SK-N-SH (cell line): ENCODE data around the gene AP1B1.

Experiments used
- CTCF ChIP-seq: fragments of 200-600 bp; sonication (generic); IDR thresholded peaks from 2 replicates; pipeline ENCODE4 v1.6.1; 2017; ENCODE audit warnings: antibody characterized with exemption, mild to moderate bottlenecking, moderate library complexity
- ELF1 ChIP-seq: IDR thresholded peaks from 2 replicates; pipeline ENCODE4 v1.4.0; 2012
- EP300 ChIP-seq, 2 experiments: IDR thresholded peaks; 2 replicates each; pipeline versions ENCODE4 v1.4.0 to v1.6.1; 2012; ENCODE audit warnings: borderline replicate concordance in 1 of 2, low read depth in 1 of 2, low read length in 1 of 2
- FOXJ3 ChIP-seq: sonication (generic); formaldehyde crosslinking; IDR thresholded peaks from 2 replicates; pipeline ENCODE4 v1.5.1; 2020; ENCODE audit warnings: mild to moderate bottlenecking, missing genetic modification reagents
- NFIC ChIP-seq: IDR thresholded peaks from 2 replicates; pipeline ENCODE4 v1.4.0; 2012; ENCODE audit warnings: borderline replicate concordance
- NRF1 ChIP-seq: IDR thresholded peaks from 2 replicates; pipeline ENCODE4 v1.6.1; 2012; ENCODE audit warnings: low read depth, mild to moderate bottlenecking, low read length
- POLR2AphosphoS5 ChIP-seq: IDR thresholded peaks from 2 replicates; pipeline ENCODE4 v1.6.1; 2012; ENCODE audit warnings: low read depth, low read length
- REST ChIP-seq: IDR thresholded peaks from 2 replicates; pipeline ENCODE4 v1.6.1; 2012; ENCODE audit warnings: mild to moderate bottlenecking, low read depth, low read length, moderate library complexity

GRCh38 chr22:29331213-29331612 lies 57.2 kb downstream of the AP1B1 start:
- TF ChIP-seq ELF1 (no peak), POLR2AphosphoS5 (no peak), NRF1 (no peak), CTCF (no peak), NFIC (no peak), EP300 (IDR thresholded peaks at IDR 0.05; ENCODE audit: borderline replicate concordance in 1 of 2, low read depth in 1 of 2, low read length in 1 of 2) (no peak), FOXJ3 (CRISPR knock-in tag) (no peak), REST (no peak)
